ENCODE data around the gene MPRIP. TPM values are rescaled to one million over a fixed set of nuclear protein-coding genes. Genes with fewer than 3 reads are reported as not detected.

The MPRIP gene
- total and polyA plus RNA-seq, 3 experiments from 2014 or later: 40.3 to 184 (median 174) TPM

DNA sequence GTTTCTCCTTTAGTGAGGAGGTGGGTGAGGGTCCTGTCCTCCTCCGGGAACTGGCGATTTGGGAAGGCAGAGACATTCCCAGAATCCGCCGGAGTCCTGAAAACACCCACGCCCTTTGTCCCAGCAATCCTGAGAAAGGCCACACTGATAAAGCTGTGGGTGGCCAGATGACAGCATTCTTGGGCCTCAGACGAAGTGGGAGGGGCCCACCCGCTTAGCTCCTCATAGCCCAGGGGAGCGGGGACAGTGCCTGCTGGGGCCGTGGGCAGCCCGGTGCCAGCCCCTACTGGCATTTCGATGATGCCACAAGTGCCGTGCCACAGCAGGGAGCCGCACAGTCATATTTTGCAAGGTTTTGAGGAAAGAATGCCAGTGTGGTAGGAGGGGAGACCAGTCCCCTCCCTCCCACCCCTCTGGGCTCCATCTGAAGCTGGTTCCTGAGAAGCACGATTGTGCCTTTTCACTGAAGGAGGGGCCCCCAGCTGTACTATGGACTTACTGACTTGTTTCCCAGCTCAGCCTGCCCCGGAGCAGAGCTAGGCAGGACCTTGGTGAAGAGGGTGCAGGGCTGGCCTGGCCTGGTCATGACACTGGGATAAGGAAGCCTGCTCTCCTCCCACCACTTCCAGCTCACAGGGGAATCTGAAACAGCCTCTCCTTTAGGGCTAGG is 20.9 kb upstream of the MPRIP start:
- ChIA-PET POLR2A (no interaction called here), CTCF (no interaction called here)
- DNase-seq: peak in 1 of 5 donors; percentile 27
- Mint-ChIP-seq H3K9me3 (no peaks in the 10 kb centered on the region), H3K36me3 (no peaks in the 10 kb centered on the region), H3K4me3 (no peak overlapping the region), H3K4me1 (peaks cover 17 to 23% (median 21%) of the 10 kb centered on the region in 3 donors), H3K27ac (no peak overlapping the region), H3K27me3 (no peaks in the 10 kb centered on the region)
- peaks cover 17% of the 10 kb centered on the region for H3K4me1 ChIP-seq (ENCODE audit: insufficient read depth, low read length)
- no peaks in the 10 kb centered on the region for H3K27me3 ChIP-seq (ENCODE audit: insufficient read depth, low read length, poor library complexity, severe bottlenecking)
- H3K27ac ChIP-seq (ENCODE audit: low read depth, low read length): no peak overlapping the region
- no peaks in the 10 kb centered on the region for H3K9me3 ChIP-seq (ENCODE audit: low read length)
- no peak overlapping the region for H3K4me3 ChIP-seq (ENCODE audit: low read length)
- no peaks in the 10 kb centered on the region for H3K36me3 ChIP-seq (ENCODE audit: insufficient read depth, low read length)

DNA sequence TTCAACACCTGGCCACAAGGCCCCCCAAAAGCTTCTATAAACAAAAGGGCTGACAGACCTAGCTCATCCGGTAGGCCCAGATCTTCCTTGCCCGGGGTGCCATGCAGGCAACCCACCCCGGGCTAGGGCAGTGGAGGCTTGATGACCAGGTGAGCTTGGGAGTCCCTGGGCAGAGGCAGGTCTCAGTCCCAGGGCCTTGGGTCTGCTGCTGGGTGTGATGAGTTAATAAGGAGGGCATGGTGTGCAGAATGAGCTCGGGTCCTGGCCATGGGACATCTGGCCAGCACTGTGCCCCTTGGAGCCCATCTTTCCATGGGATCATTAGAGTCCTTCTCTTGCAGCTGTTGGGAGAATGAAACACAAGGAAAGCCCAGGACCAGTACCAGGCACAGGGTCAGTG is 20.2 kb upstream of the MPRIP start:
- ChIA-PET POLR2A (no interaction called here), CTCF (no interaction called here)
- DNase-seq: no peak
- no peaks in the 10 kb centered on the region for H3K36me3 ChIP-seq (ENCODE audit: insufficient read depth, low read length)
- H3K4me1 ChIP-seq (ENCODE audit: insufficient read depth, low read length): peaks cover 10% of the 10 kb centered on the region
- Mint-ChIP-seq H3K4me3 (no peak overlapping the region), H3K27me3 (no peaks in the 10 kb centered on the region), H3K9me3 (no peaks in the 10 kb centered on the region), H3K36me3 (no peaks in the 10 kb centered on the region), H3K27ac (no peak overlapping the region), H3K4me1 (peaks cover 10 to 16% (median 14%) of the 10 kb centered on the region in 3 donors)
- H3K27ac ChIP-seq (ENCODE audit: low read depth, low read length): no peak overlapping the region
- no peaks in the 10 kb centered on the region for H3K27me3 ChIP-seq (ENCODE audit: insufficient read depth, low read length, poor library complexity, severe bottlenecking)
- no peaks in the 10 kb centered on the region for H3K9me3 ChIP-seq (ENCODE audit: low read length)
- no peak overlapping the region for H3K4me3 ChIP-seq (ENCODE audit: low read length)

DNA sequence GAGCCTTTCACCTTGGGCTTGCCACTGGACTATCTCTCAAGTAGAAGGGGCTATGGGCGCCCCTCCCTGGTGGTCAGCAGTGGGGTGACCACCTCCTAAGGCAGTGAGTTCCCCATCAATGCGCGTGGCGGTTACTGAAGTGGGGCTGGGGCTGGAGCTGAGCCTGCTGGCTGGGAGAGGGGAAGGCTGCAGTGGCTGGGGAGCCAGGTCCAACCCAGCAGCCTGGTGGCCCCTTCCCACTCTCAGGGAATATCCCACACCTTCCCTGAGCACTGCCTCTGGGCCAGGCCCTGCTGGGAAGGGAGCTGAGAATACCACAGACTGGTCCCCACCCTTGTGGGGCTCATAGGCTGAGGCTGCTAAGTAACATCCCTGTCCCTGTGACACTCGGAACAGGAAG is 19.8 kb upstream of the MPRIP start:
- Mint-ChIP-seq H3K4me1 (peaks cover 6 to 12% (median 9%) of the 10 kb centered on the region in 3 donors), H3K27ac (no peak overlapping the region), H3K36me3 (no peaks in the 10 kb centered on the region), H3K4me3 (no peak overlapping the region), H3K27me3 (no peaks in the 10 kb centered on the region), H3K9me3 (no peaks in the 10 kb centered on the region)
- no peaks in the 10 kb centered on the region for H3K27me3 ChIP-seq (ENCODE audit: insufficient read depth, low read length, poor library complexity, severe bottlenecking)
- no peak overlapping the region for H3K27ac ChIP-seq (ENCODE audit: low read depth, low read length)
- no peaks in the 10 kb centered on the region for H3K9me3 ChIP-seq (ENCODE audit: low read length)
- CTCF ChIA-PET: no interaction called here
- no peak overlapping the region for H3K4me3 ChIP-seq (ENCODE audit: low read length)
- H3K36me3 ChIP-seq (ENCODE audit: insufficient read depth, low read length): no peaks in the 10 kb centered on the region
- POLR2A ChIA-PET: no interaction called here
- peaks cover 7% of the 10 kb centered on the region for H3K4me1 ChIP-seq (ENCODE audit: insufficient read depth, low read length)
- DNase-seq: peak in 1 of 5 donors; percentile 30

DNA sequence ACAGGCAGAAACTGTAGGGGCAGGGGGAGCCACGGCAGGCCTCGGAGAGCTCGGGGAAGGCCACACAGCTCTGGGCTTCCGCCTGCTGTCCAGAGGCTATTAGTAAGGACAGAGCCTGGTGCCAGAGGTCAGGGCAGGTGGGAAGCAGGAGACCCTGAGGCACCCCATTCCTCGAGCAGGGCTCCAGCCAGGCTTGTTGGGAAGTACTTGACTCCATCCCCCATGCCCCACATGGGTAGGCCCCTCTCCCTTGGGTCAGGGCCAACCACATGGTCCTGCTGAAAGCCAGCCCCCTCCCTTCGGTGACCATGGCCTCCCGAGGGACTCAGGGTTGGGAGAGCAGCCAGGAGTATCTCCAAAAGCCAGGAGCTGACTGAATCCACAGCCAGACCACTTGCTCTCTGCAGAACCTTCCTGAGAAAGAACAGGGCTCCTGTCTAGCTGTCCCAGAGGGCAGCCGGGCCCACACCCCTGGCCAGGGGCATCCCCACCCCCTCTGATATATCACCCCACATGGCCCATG is 17.4 kb upstream of the MPRIP start:
- Mint-ChIP-seq H3K27ac (no peak overlapping the region), H3K9me3 (no peaks in the 10 kb centered on the region), H3K4me1 (no peaks in the 10 kb centered on the region), H3K36me3 (no peaks in the 10 kb centered on the region), H3K27me3 (peaks cover 0 to 2% of the 10 kb centered on the region in 2 donors), H3K4me3 (no peak overlapping the region)
- POLR2A ChIA-PET: no interaction called here
- Histone ChIP-seq H3K9me3 (ENCODE audit: low read length) (no peaks in the 10 kb centered on the region), H3K27me3 (ENCODE audit: insufficient read depth, low read length, poor library complexity, severe bottlenecking) (no peaks in the 10 kb centered on the region), H3K4me3 (ENCODE audit: low read length) (no peak overlapping the region), H3K36me3 (ENCODE audit: insufficient read depth, low read length) (no peaks in the 10 kb centered on the region), H3K27ac (ENCODE audit: low read depth, low read length) (no peak overlapping the region), H3K4me1 (ENCODE audit: insufficient read depth, low read length) (no peaks in the 10 kb centered on the region)
- CTCF ChIA-PET: no interaction called here
- DNase-seq: no peak

DNA sequence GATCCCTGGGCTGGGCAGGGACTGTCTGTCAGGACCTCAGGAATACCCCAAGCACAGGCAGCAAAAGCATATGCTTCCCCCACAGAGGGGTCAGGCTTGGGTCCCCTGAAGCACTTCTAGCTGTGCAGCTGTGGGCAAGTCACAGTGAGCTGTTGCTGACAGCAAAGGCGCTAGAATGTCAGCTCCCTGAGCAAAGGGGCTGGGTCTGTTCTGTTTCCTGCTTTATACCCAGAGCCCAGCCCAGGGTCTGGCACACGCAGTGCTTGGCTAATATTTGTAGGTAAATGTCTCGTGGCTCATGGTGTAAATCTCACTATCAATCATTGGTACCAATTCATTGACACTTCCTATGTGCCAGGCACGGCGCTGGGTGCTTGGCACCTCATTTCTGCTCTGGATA is 16.6 kb upstream of the MPRIP start:
- H3K4me1 ChIP-seq (ENCODE audit: insufficient read depth, low read length): no peaks in the 10 kb centered on the region
- Mint-ChIP-seq H3K36me3 (no peaks in the 10 kb centered on the region), H3K27ac (peak overlapping the region in 1 of 8 donors; percentile 38), H3K4me3 (no peak overlapping the region), H3K9me3 (no peaks in the 10 kb centered on the region), H3K27me3 (peaks cover 0 to 2% of the 10 kb centered on the region in 2 donors), H3K4me1 (no peaks in the 10 kb centered on the region)
- H3K9me3 ChIP-seq (ENCODE audit: low read length): no peaks in the 10 kb centered on the region
- H3K4me3 ChIP-seq (ENCODE audit: low read length): no peak overlapping the region
- ChIA-PET POLR2A (no interaction called here), CTCF (no interaction called here)
- no peak for DNase-seq
- H3K36me3 ChIP-seq (ENCODE audit: insufficient read depth, low read length): no peaks in the 10 kb centered on the region
- no peak overlapping the region for H3K27ac ChIP-seq (ENCODE audit: low read depth, low read length)
- no peaks in the 10 kb centered on the region for H3K27me3 ChIP-seq (ENCODE audit: insufficient read depth, low read length, poor library complexity, severe bottlenecking)

DNA sequence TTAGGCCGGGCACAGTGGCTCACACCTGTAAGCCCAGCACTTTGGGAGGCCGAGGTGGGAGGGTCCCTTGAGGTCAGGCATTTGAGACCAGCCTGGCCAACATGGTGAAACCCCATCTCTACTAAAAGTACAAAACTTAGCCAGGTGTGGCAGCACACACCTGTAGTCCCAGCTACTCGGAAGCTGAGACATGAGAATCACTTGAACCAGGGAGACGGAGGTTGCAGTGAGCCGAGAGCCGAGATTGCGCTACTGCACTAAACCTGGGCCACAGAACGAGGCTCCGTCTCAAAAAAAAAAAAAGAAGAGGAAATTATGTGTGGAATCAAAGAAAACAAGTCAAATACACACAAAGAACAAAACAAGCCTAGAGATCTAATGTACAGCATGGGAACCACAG is 16.1 kb upstream of the MPRIP start:
- Mint-ChIP-seq H3K27me3 (peaks cover 0 to 2% of the 10 kb centered on the region in 2 donors), H3K27ac (no peak overlapping the region), H3K4me1 (no peaks in the 10 kb centered on the region), H3K9me3 (no peaks in the 10 kb centered on the region), H3K36me3 (no peaks in the 10 kb centered on the region), H3K4me3 (no peak overlapping the region)
- H3K4me1 ChIP-seq (ENCODE audit: insufficient read depth, low read length): no peaks in the 10 kb centered on the region
- DNase-seq: no peak
- H3K36me3 ChIP-seq (ENCODE audit: insufficient read depth, low read length): no peaks in the 10 kb centered on the region
- no peak overlapping the region for H3K4me3 ChIP-seq (ENCODE audit: low read length)
- H3K9me3 ChIP-seq (ENCODE audit: low read length): no peaks in the 10 kb centered on the region
- H3K27ac ChIP-seq (ENCODE audit: low read depth, low read length): no peak overlapping the region
- no peaks in the 10 kb centered on the region for H3K27me3 ChIP-seq (ENCODE audit: insufficient read depth, low read length, poor library complexity, severe bottlenecking)
- POLR2A ChIA-PET: no interaction called here
- CTCF ChIA-PET: no interaction called here

DNA sequence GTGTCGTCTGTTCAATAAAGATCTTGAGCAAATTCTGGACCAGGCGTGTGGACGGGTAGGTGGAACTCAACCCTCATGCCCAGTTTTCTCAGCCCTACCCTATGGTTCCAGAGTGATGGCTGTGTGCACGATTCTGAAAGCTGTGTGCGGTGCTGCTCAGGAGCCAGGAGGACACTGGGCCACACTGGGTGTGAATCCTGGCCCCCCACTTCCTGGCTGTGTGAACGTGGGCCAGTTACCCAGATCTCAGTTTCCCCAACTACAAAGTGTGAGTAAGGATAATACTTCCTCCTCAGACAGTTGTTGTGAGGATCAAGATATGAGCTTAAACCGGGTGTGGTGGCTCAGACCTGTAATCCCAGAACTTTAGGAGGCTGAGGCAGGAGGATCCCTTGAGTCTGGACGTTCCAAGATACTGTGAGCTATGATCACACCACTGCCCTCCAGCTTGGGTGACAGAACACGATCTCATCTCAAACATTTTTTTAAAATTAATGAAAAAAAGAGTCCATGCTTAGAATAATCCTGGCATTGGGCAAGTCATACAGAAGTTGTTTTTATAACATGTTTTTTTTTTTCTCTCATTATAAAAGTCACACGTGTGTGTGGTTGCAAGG is 14.7 kb upstream of the MPRIP start:
- no peaks in the 10 kb centered on the region for H3K36me3 Mint-ChIP-seq
- Histone ChIP-seq H3K4me3 (ENCODE audit: low read length) (no peak overlapping the region), H3K9me3 (ENCODE audit: low read length) (no peaks in the 10 kb centered on the region), H3K27me3 (ENCODE audit: insufficient read depth, low read length, poor library complexity, severe bottlenecking) (no peaks in the 10 kb centered on the region), H3K36me3 (ENCODE audit: insufficient read depth, low read length) (no peaks in the 10 kb centered on the region), H3K4me1 (ENCODE audit: insufficient read depth, low read length) (no peaks in the 10 kb centered on the region), H3K27ac (ENCODE audit: low read depth, low read length) (no peak overlapping the region)
- ChIA-PET CTCF (no interaction called here), POLR2A (interaction anchor here (0.7 kb wide), 1 partner anchor 11 kb away, joined by 4 read pairs; no protein-coding TSS in a partner anchor)
- no peaks in the 10 kb centered on the region for H3K4me1 Mint-ChIP-seq
- no peak overlapping the region for H3K27ac Mint-ChIP-seq
- DNase-seq: no peak
- no peaks in the 10 kb centered on the region for H3K9me3 Mint-ChIP-seq
- peaks cover 0 to 2% of the 10 kb centered on the region in 2 donors for H3K27me3 Mint-ChIP-seq
- no peak overlapping the region for H3K4me3 Mint-ChIP-seq

DNA sequence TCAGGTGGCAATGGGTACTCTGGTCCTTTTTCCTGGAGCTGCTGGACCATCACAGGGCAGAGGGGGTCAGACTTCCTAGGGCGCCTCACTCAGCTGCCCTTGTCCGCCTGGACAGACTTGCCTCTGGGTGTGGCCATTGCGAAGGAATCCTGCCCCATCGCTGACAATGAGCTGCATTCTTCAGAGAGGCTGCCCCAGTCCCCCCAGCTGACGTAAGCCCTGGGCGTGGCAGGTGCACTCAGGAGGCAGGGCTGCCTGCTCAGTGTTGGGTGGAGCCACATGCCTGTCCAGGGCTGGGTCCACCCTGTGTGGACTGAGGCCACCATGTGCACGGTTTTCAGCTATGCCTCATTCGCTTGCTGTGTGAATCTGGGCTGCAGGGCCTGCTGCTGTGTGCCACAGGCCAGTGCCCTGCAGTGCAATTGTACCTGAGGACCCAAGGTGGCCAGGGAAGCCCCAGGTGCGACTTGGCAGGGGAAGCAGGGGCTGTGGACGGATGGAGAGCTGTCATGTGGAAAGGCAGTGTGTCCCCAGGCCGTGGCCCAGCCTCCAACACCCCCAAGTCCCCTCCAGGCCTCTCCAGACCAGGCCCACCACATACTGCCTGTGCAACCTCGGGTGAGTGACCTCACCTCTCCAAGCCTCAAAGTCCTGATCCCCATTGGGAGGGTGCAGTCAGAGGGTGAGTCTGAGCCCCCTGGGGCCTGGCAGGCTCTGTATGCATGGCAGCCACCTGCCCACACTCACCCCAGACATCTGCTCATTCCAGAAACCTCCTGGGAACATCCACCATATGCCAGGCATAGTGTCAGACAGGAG is 14.0 kb upstream of the MPRIP start:
- no peak for DNase-seq
- Mint-ChIP-seq H3K27me3 (peaks cover 0 to 2% of the 10 kb centered on the region in 2 donors), H3K4me1 (no peaks in the 10 kb centered on the region), H3K27ac (no peak overlapping the region), H3K36me3 (no peaks in the 10 kb centered on the region), H3K9me3 (no peaks in the 10 kb centered on the region), H3K4me3 (peak overlapping the region in 1 of 7 donors; percentile 18)
- H3K4me1 ChIP-seq (ENCODE audit: insufficient read depth, low read length): no peaks in the 10 kb centered on the region
- ChIA-PET CTCF (interaction anchor here (1.3 kb wide), 1 partner anchor 25 kb away, joined by 3 read pairs; no protein-coding TSS in a partner anchor), POLR2A (interaction anchor here (0.7 kb wide), 1 partner anchor 11 kb away, joined by 4 read pairs; no protein-coding TSS in a partner anchor)
- no peaks in the 10 kb centered on the region for H3K36me3 ChIP-seq (ENCODE audit: insufficient read depth, low read length)
- H3K9me3 ChIP-seq (ENCODE audit: low read length): no peaks in the 10 kb centered on the region
- H3K27ac ChIP-seq (ENCODE audit: low read depth, low read length): no peak overlapping the region
- no peaks in the 10 kb centered on the region for H3K27me3 ChIP-seq (ENCODE audit: insufficient read depth, low read length, poor library complexity, severe bottlenecking)
- H3K4me3 ChIP-seq (ENCODE audit: low read length): no peak overlapping the region

Measured in CD8-positive, alpha-beta memory T cell (primary cell).